ENCODE measurements around the gene MMD2. TPM values are rescaled to one million over a fixed set of nuclear protein-coding genes. Genes with fewer than 3 reads are reported as not detected.

The MMD2 gene
- total RNA-seq, 2 donors from 2014 or later, result 0.19 TPM; not detected in 1

- Histone ChIP-seq H3K9me3 (peaks cover 0 to 10% of the 10 kb centered on the region in 2 donors), H3K4me3 (no peak overlapping the region), H3K27me3 (no peaks in the 10 kb centered on the region), H3K27ac (no peak overlapping the region), H3K4me1 (no peaks in the 10 kb centered on the region), H3K36me3 (no peaks in the 10 kb centered on the region)
- TF ChIP-seq, protein P1, sequence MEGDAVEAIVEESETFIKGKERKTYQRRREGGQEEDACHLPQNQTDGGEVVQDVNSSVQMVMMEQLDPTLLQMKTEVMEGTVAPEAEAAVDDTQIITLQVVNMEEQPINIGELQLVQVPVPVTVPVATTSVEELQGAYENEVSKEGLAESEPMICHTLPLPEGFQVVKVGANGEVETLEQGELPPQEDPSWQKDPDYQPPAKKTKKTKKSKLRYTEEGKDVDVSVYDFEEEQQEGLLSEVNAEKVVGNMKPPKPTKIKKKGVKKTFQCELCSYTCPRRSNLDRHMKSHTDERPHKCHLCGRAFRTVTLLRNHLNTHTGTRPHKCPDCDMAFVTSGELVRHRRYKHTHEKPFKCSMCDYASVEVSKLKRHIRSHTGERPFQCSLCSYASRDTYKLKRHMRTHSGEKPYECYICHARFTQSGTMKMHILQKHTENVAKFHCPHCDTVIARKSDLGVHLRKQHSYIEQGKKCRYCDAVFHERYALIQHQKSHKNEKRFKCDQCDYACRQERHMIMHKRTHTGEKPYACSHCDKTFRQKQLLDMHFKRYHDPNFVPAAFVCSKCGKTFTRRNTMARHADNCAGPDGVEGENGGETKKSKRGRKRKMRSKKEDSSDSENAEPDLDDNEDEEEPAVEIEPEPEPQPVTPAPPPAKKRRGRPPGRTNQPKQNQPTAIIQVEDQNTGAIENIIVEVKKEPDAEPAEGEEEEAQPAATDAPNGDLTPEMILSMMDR (IDR thresholded peaks at IDR 0.05), result no peak
- DNase-seq (ENCODE audit: low spot score), result no peak
Observed at GRCh38 chr7:4948402-4948801, 10.6 kb downstream of the MMD2 start.

GRCh38 chr7:4945949-4946348 lies 13.0 kb downstream of the MMD2 start:
- no peaks in the 10 kb centered on the region for H3K36me3 ChIP-seq
- no peaks in the 10 kb centered on the region for H3K27me3 ChIP-seq
- no peak overlapping the region for H3K27ac ChIP-seq
- no peaks in the 10 kb centered on the region for H3K4me1 ChIP-seq
- TF ChIP-seq, protein P1 (IDR thresholded peaks at IDR 0.05), result no peak
- no peak overlapping the region for H3K4me3 ChIP-seq
- no peak for DNase-seq (ENCODE audit: low spot score)
- H3K9me3 ChIP-seq, result peaks cover 0 to 10% of the 10 kb centered on the region in 2 donors

GRCh38 chr7:4944939-4945338 lies 14.0 kb downstream of the MMD2 start:
- no peak overlapping the region for H3K4me3 ChIP-seq
- H3K27me3 ChIP-seq, result no peaks in the 10 kb centered on the region
- H3K9me3 ChIP-seq, result peaks cover 0 to 10% of the 10 kb centered on the region in 2 donors
- no peaks in the 10 kb centered on the region for H3K36me3 ChIP-seq
- no peaks in the 10 kb centered on the region for H3K4me1 ChIP-seq
- DNase-seq (ENCODE audit: low spot score), result no peak
- TF ChIP-seq, protein P1 (IDR thresholded peaks at IDR 0.05), result no peak
- H3K27ac ChIP-seq, result no peak overlapping the region

GRCh38 chr7:4943297-4943696 lies 15.7 kb downstream of the MMD2 start:
- Histone ChIP-seq H3K9me3 (peaks cover 0 to 3% of the 10 kb centered on the region in 2 donors), H3K27me3 (no peaks in the 10 kb centered on the region), H3K4me1 (no peaks in the 10 kb centered on the region), H3K4me3 (no peak overlapping the region), H3K27ac (no peak overlapping the region), H3K36me3 (no peaks in the 10 kb centered on the region)
- no peak for DNase-seq (ENCODE audit: low spot score)
- TF ChIP-seq, protein P1 (IDR thresholded peaks at IDR 0.05), result no peak

DNA sequence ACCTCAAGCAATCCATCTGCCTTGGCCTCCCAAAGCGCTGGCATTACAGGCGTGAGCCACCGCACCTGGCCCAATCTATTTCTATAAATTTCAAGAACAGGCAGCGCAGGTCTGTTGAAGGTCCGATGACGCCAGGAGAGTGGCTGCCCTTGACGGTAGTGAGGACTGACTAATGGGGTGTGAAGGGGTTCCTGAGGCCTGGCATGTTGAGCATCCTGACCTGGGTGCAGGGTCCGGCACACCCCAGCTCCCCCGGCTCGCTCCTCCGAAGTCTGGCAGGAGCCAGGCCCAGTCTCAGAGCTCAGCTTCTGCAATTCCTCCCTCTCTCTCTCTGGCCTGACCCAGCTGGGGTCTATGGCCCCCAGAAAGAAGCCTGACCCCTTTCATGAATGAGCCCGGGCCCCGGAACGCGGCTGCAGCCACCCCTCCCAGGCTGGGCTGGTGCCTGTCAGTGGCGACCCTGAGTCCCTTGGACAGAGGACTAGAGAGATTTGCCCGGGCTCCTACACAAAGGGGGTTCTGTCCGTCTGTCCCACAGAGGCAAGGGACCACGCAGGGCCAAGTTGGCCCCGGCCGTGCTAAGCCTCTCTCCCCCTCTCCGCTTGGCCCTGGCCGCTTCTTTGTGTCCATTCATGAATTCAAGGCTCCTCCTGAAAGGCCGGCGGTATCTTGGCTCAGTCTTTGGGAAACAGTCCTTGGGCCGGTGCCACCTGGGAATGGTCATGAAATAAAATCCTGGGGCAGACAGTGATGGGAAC lies 18.8 kb downstream of the MMD2 start:
- H3K9me3 ChIP-seq, result no peaks in the 10 kb centered on the region
- no peaks in the 10 kb centered on the region for H3K36me3 ChIP-seq
- DNase-seq (ENCODE audit: low spot score), result no peak
- no peaks in the 10 kb centered on the region for H3K4me1 ChIP-seq
- H3K27me3 ChIP-seq, result no peaks in the 10 kb centered on the region
- H3K27ac ChIP-seq, result no peak overlapping the region
- H3K4me3 ChIP-seq, result no peak overlapping the region
- TF ChIP-seq, protein P1 (IDR thresholded peaks at IDR 0.05), result no peak

- Histone ChIP-seq H3K36me3 (no peaks in the 10 kb centered on the region), H3K27ac (no peak overlapping the region), H3K27me3 (no peaks in the 10 kb centered on the region), H3K9me3 (no peaks in the 10 kb centered on the region), H3K4me1 (no peaks in the 10 kb centered on the region), H3K4me3 (no peak overlapping the region)
- DNase-seq (ENCODE audit: low spot score), result no peak
- TF ChIP-seq, protein P1 (IDR thresholded peaks at IDR 0.05), result no peak
Observed at GRCh38 chr7:4937411-4937810, 21.6 kb downstream of the MMD2 start.
